HEK293 (cell line): ENCODE data around the gene TAS2R9.

Experiments used
- CTCF ChIA-PET: fragments of 350-600 bp; formaldehyde crosslinking; extraction: SDS; loops from one replicate; lab custom pipeline; 2021; ENCODE audit warnings: antibody characterized with exemption; lab: Yijun Ruan, JAX
- POLR2A ChIA-PET: fragments of 300-600 bp; formaldehyde crosslinking; extraction: SDS; loops from one replicate; lab custom pipeline; 2020; ENCODE audit warnings: antibody characterized with exemption, inconsistent platforms; lab: Yijun Ruan, JAX
- H3K27ac ChIP-seq: fragments of 200-500 bp; sonication (Bioruptor generic); 2 replicates; pipeline ENCODE4 v1.5.1; 2014; ENCODE audit warnings: low read depth, low read length, control low read depth, inconsistent platforms; ENCODE audit errors: extremely low read depth
- H3K36me3 ChIP-seq, 2 experiments: fragments of 200-500 bp in 1 of 2; sonication (Bioruptor generic) in 1 of 2; 1 replicate in 1 of 2; 2 replicates in 1 of 2; pipeline ENCODE4 v1.5.1; 2014 to 2017; ENCODE audit warnings: inconsistent platforms in 2 of 2, low read length in 2 of 2; ENCODE audit not compliant: control insufficient read depth in 2 of 2, insufficient read depth in 1 of 2
- H3K4me1 ChIP-seq: fragments of 200-500 bp; sonication (Bioruptor generic); 2 replicates; pipeline ENCODE4 v1.5.1; 2014; ENCODE audit warnings: mild to moderate bottlenecking, low read length, inconsistent platforms; ENCODE audit not compliant: control insufficient read depth, insufficient read depth
- H3K4me3 ChIP-seq: 2 replicates; pipeline ENCODE4 v1.5.1; 2011; ENCODE audit warnings: low read depth, mild to moderate bottlenecking, control low read depth, low read length, moderate library complexity
- H3K9me3 ChIP-seq: fragments of 200-500 bp; sonication (Bioruptor generic); 2 replicates; pipeline ENCODE4 v1.5.1; 2014; ENCODE audit warnings: low read depth, low read length, inconsistent platforms; ENCODE audit not compliant: control insufficient read depth, insufficient read depth
- EGR2 ChIP-seq: fragments of 450-650 bp; formaldehyde crosslinking; IDR thresholded peaks from 2 replicates; pipeline ENCODE4 v1.5.1; 2016; ENCODE audit warnings: low read depth, missing biosample characterization, missing genetic modification characterization
- GLIS1 ChIP-seq: fragments of 450-650 bp; formaldehyde crosslinking; IDR thresholded peaks from 2 replicates; pipeline ENCODE4 v1.5.1; 2016; ENCODE audit warnings: missing biosample characterization, missing genetic modification characterization
- HOXC10 ChIP-seq: sonication (generic); formaldehyde crosslinking; IDR thresholded peaks from 2 replicates; pipeline ENCODE4 v1.8.1; 2023; ENCODE audit warnings: mild to moderate bottlenecking, missing genetic modification reagents
- KLF16 ChIP-seq: fragments of 450-650 bp; formaldehyde crosslinking; IDR thresholded peaks from 2 replicates; pipeline ENCODE4 v1.5.1; 2017; ENCODE audit warnings: missing biosample characterization, missing genetic modification characterization
- KLF9 ChIP-seq: fragments of 450-650 bp; formaldehyde crosslinking; IDR thresholded peaks from 2 replicates; pipeline ENCODE4 v1.5.1; 2016; ENCODE audit warnings: missing biosample characterization, missing genetic modification characterization, low read depth
- MEIS1 ChIP-seq: sonication (generic); formaldehyde crosslinking; IDR thresholded peaks from 2 replicates; pipeline ENCODE4 v1.8.1; 2022; ENCODE audit warnings: missing genetic modification reagents, mild to moderate bottlenecking, borderline replicate concordance
- MZF1 ChIP-seq: fragments of 450-650 bp; formaldehyde crosslinking; IDR thresholded peaks from 2 replicates; pipeline ENCODE4 v1.5.1; 2017; ENCODE audit warnings: missing biosample characterization, missing genetic modification characterization, borderline replicate concordance
- OSR2 ChIP-seq: fragments of 450-650 bp; formaldehyde crosslinking; IDR thresholded peaks from 2 replicates; pipeline ENCODE4 v1.5.1; 2016; ENCODE audit warnings: missing biosample characterization, missing genetic modification characterization
- SP2 ChIP-seq: fragments of 450-650 bp; formaldehyde crosslinking; IDR thresholded peaks from 2 replicates; pipeline ENCODE4 v1.5.1; 2016; ENCODE audit warnings: missing biosample characterization, missing genetic modification characterization
- ZEB2 ChIP-seq: fragments of 450-650 bp; formaldehyde crosslinking; IDR thresholded peaks from 2 replicates; pipeline ENCODE4 v1.5.1; 2016; ENCODE audit warnings: missing biosample characterization, missing genetic modification characterization
- ZNF138 ChIP-seq: fragments of 450-650 bp; formaldehyde crosslinking; IDR thresholded peaks from 2 replicates; pipeline ENCODE4 v1.5.1; 2016; ENCODE audit warnings: missing biosample characterization, missing genetic modification characterization, borderline replicate concordance
- ZNF211 ChIP-seq: fragments of 450-650 bp; formaldehyde crosslinking; IDR thresholded peaks from 2 replicates; pipeline ENCODE4 v1.5.1; 2016; ENCODE audit warnings: low read depth, missing biosample characterization, missing genetic modification characterization
- ZNF423 ChIP-seq: fragments of 450-650 bp; formaldehyde crosslinking; IDR thresholded peaks from 2 replicates; pipeline ENCODE4 v1.5.1; 2016; ENCODE audit warnings: missing biosample characterization, missing genetic modification characterization
- ZNF426 ChIP-seq: fragments of 450-650 bp; formaldehyde crosslinking; IDR thresholded peaks from 2 replicates; pipeline ENCODE4 v1.5.1; 2017; ENCODE audit warnings: missing biosample characterization, missing genetic modification characterization, mild to moderate bottlenecking, inconsistent platforms, moderate library complexity
- ZNF501 ChIP-seq: fragments of 450-650 bp; formaldehyde crosslinking; IDR thresholded peaks from 2 replicates; pipeline ENCODE4 v1.5.1; 2016; ENCODE audit warnings: missing biosample characterization, missing genetic modification characterization
- ZNF510 ChIP-seq: fragments of 450-650 bp; formaldehyde crosslinking; IDR thresholded peaks from 2 replicates; pipeline ENCODE4 v1.5.1; 2018; ENCODE audit warnings: mild to moderate bottlenecking, missing genetic modification characterization, missing biosample characterization; ENCODE audit not compliant: insufficient replicate concordance
- ZNF513 ChIP-seq: fragments of 450-650 bp; IDR thresholded peaks from 2 replicates; pipeline ENCODE4 v1.5.1; 2018; ENCODE audit warnings: missing biosample characterization, missing genetic modification characterization
- ZNF548 ChIP-seq: fragments of 450-650 bp; formaldehyde crosslinking; IDR thresholded peaks from 2 replicates; pipeline ENCODE4 v1.5.1; 2016; ENCODE audit warnings: missing biosample characterization, missing genetic modification characterization
- ZNF600 ChIP-seq: fragments of 450-650 bp; formaldehyde crosslinking; IDR thresholded peaks from 2 replicates; pipeline ENCODE4 v1.5.1; 2016; ENCODE audit warnings: missing biosample characterization, missing genetic modification characterization
- ZNF692 ChIP-seq: fragments of 450-650 bp; formaldehyde crosslinking; IDR thresholded peaks from 2 replicates; pipeline ENCODE4 v1.5.1; 2016; ENCODE audit warnings: missing biosample characterization, missing genetic modification characterization
- ZSCAN23 ChIP-seq: fragments of 450-650 bp; formaldehyde crosslinking; IDR thresholded peaks from 2 replicates; pipeline ENCODE4 v1.5.1; 2016; ENCODE audit warnings: missing biosample characterization, missing genetic modification characterization
- TF ChIP-seq, protein P1 (sequence below): fragments of 450-650 bp; formaldehyde crosslinking; IDR thresholded peaks from 2 replicates; pipeline ENCODE4 v1.5.1; 2016; ENCODE audit warnings: missing biosample characterization, missing genetic modification characterization
- TF ChIP-seq, protein P2 (sequence below): fragments of 450-650 bp; formaldehyde crosslinking; IDR thresholded peaks from 2 replicates; pipeline ENCODE4 v1.5.1; 2017; ENCODE audit warnings: missing biosample characterization, missing genetic modification characterization
- TF ChIP-seq, protein P3 (sequence below): IDR thresholded peaks from 2 replicates; pipeline ENCODE4 v1.6.1; 2011; ENCODE audit warnings: mild to moderate bottlenecking, low read depth, low read length, borderline replicate concordance

Gene TAS2R9

GRCh38 chr12:10847744-10848143 lies 37.8 kb upstream of the TAS2R9 start:
- Histone ChIP-seq H3K9me3 (no peaks in the 10 kb centered on the region), H3K27ac (no peak overlapping the region), H3K4me3 (no peak overlapping the region)
- CTCF ChIA-PET: no interaction called here
- no peak for TF ChIP-seq ZSCAN23 (tag by site-specific recombination)
- TF ChIP-seq, protein P1, sequence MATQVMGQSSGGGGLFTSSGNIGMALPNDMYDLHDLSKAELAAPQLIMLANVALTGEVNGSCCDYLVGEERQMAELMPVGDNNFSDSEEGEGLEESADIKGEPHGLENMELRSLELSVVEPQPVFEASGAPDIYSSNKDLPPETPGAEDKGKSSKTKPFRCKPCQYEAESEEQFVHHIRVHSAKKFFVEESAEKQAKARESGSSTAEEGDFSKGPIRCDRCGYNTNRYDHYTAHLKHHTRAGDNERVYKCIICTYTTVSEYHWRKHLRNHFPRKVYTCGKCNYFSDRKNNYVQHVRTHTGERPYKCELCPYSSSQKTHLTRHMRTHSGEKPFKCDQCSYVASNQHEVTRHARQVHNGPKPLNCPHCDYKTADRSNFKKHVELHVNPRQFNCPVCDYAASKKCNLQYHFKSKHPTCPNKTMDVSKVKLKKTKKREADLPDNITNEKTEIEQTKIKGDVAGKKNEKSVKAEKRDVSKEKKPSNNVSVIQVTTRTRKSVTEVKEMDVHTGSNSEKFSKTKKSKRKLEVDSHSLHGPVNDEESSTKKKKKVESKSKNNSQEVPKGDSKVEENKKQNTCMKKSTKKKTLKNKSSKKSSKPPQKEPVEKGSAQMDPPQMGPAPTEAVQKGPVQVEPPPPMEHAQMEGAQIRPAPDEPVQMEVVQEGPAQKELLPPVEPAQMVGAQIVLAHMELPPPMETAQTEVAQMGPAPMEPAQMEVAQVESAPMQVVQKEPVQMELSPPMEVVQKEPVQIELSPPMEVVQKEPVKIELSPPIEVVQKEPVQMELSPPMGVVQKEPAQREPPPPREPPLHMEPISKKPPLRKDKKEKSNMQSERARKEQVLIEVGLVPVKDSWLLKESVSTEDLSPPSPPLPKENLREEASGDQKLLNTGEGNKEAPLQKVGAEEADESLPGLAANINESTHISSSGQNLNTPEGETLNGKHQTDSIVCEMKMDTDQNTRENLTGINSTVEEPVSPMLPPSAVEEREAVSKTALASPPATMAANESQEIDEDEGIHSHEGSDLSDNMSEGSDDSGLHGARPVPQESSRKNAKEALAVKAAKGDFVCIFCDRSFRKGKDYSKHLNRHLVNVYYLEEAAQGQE: no peak
- TF ChIP-seq ZNF513 (tag by site-specific recombination): no peak
- TF ChIP-seq SP2: no peak
- no peak for TF ChIP-seq ZNF510
- TF ChIP-seq, protein P2, sequence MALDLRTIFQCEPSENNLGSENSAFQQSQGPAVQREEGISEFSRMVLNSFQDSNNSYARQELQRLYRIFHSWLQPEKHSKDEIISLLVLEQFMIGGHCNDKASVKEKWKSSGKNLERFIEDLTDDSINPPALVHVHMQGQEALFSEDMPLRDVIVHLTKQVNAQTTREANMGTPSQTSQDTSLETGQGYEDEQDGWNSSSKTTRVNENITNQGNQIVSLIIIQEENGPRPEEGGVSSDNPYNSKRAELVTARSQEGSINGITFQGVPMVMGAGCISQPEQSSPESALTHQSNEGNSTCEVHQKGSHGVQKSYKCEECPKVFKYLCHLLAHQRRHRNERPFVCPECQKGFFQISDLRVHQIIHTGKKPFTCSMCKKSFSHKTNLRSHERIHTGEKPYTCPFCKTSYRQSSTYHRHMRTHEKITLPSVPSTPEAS (tag by site-specific recombination): no peak
- no peak for TF ChIP-seq KLF16
- no peak for TF ChIP-seq ZNF600 (tag by site-specific recombination)
- TF ChIP-seq ZNF423 (tag by site-specific recombination): no peak
- TF ChIP-seq GLIS1: no peak
- TF ChIP-seq KLF9 (tag by site-specific recombination): no peak
- no peak for TF ChIP-seq ZNF692 (tag by site-specific recombination)
- TF ChIP-seq, all 188 proteins: peak for 0
- POLR2A ChIA-PET: no interaction called here
- Histone ChIP-seq H3K4me1 (no peaks in the 10 kb centered on the region), H3K36me3 (peaks cover 0 to 3% of the 10 kb centered on the region in 2 experiments; a peak in 1 of 3 replicates)

- H3K4me1 ChIP-seq: no peaks in the 10 kb centered on the region
- ChIA-PET CTCF (no interaction called here), POLR2A (no interaction called here)
- no peak overlapping the region for H3K27ac ChIP-seq
- TF ChIP-seq HOXC10 (CRISPR knock-in tag) (no peak), ZSCAN23 (tag by site-specific recombination) (no peak), ZNF138 (tag by site-specific recombination) (no peak), MZF1 (tag by site-specific recombination) (no peak), ZNF548 (tag by site-specific recombination) (no peak), ZNF501 (no peak), EGR2 (no peak), ZNF426 (no peak), OSR2 (tag by site-specific recombination) (no peak), MEIS1 (CRISPR knock-in tag) (no peak), ZEB2 (tag by site-specific recombination) (no peak), ZNF211 (no peak)
- TF ChIP-seq, protein P3, sequence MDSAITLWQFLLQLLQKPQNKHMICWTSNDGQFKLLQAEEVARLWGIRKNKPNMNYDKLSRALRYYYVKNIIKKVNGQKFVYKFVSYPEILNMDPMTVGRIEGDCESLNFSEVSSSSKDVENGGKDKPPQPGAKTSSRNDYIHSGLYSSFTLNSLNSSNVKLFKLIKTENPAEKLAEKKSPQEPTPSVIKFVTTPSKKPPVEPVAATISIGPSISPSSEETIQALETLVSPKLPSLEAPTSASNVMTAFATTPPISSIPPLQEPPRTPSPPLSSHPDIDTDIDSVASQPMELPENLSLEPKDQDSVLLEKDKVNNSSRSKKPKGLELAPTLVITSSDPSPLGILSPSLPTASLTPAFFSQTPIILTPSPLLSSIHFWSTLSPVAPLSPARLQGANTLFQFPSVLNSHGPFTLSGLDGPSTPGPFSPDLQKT: no peak
- H3K4me3 ChIP-seq: no peak overlapping the region
- H3K9me3 ChIP-seq: no peaks in the 10 kb centered on the region
- H3K36me3 ChIP-seq: peaks cover 0 to 4% of the 10 kb centered on the region in 2 experiments; a peak in 1 of 3 replicates
These were observed 32.9 kb upstream of the TAS2R9 start for GRCh38 chr12:10842862-10843261.
